ENCODE data around the gene HSF2BP.

DNA sequence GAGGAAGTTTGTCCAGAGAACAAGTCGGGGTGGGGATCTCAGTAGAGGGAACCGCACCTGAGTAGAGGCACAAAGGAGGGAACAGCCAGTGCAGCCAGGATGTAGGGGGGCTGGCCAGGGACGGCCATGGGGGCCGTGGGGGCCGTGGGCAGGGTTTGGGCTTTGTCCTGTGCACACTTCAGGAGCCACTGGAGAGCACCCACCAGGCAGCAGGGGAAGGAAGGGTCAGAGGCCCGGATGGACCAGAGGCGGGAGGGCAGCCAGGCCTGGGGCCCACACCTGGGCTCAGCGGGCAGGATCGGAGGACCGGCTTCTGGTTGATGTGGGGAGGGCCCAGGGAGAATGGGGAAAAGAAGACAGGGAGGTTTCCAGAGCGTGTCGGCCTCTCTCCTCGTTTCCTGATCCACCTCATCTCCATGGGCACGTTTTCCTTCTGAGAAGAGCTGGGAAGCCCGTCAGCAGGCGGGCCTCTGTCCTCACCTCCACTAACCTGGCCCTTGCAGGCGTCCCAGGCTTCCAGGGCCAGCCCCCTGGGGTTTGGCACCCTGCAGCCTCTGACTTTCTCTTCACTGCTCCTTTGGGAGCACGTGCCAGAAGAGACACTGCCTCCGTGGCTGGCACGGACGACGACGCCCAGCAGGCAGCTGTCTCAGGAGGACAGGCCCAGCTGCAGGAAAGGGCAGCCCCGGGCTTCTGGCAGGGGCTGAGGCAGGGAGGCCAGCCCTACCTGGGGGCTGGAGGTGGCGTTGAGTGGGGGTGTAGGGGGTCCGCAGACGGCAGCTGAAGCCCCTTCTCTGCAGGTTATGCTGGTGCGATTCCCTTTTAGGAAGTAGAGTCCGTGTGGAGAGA, 42.9 kb upstream of the HSF2BP start:
- no peak for TF ChIP-seq TAF1 (IDR thresholded peaks at IDR 0.05; ENCODE audit: low read depth, low read length)
- TF ChIP-seq, protein P1, sequence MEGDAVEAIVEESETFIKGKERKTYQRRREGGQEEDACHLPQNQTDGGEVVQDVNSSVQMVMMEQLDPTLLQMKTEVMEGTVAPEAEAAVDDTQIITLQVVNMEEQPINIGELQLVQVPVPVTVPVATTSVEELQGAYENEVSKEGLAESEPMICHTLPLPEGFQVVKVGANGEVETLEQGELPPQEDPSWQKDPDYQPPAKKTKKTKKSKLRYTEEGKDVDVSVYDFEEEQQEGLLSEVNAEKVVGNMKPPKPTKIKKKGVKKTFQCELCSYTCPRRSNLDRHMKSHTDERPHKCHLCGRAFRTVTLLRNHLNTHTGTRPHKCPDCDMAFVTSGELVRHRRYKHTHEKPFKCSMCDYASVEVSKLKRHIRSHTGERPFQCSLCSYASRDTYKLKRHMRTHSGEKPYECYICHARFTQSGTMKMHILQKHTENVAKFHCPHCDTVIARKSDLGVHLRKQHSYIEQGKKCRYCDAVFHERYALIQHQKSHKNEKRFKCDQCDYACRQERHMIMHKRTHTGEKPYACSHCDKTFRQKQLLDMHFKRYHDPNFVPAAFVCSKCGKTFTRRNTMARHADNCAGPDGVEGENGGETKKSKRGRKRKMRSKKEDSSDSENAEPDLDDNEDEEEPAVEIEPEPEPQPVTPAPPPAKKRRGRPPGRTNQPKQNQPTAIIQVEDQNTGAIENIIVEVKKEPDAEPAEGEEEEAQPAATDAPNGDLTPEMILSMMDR (IDR thresholded peaks at IDR 0.05; ENCODE audit: control extremely low read depth in 1 of 3, insufficient read depth in 1 of 3, low read depth in 1 of 3, low read length in 3 of 3): no peak
